A549 treated with AZD2906 at 1 μM for 4 hours (cell line): ENCODE data around the gene TBC1D20. TPM values are rescaled to one million over a fixed set of nuclear protein-coding genes. Genes with fewer than 3 reads are reported as not detected.

Experiments used
- total RNA-seq: library from RNA; stranded (reverse); fragments of 200-300 nt; extraction: Qiagen RNA extraction; gene quantifications from 5 replicates; pipeline ENCODE4 v1.2.3, GENCODE V29; 2022

Gene TBC1D20
- total RNA-seq, result 31.1 to 34.6 TPM (median 32.7 TPM) in 5 replicates

GRCh38 chr20:462199-462991 is at the start of gene TBC1D20:
Gene TBC1D20, minus strand, starts transcription at chr20:462533. Its CDS starts 128 bp downstream, at chr20:462405.

DNA sequence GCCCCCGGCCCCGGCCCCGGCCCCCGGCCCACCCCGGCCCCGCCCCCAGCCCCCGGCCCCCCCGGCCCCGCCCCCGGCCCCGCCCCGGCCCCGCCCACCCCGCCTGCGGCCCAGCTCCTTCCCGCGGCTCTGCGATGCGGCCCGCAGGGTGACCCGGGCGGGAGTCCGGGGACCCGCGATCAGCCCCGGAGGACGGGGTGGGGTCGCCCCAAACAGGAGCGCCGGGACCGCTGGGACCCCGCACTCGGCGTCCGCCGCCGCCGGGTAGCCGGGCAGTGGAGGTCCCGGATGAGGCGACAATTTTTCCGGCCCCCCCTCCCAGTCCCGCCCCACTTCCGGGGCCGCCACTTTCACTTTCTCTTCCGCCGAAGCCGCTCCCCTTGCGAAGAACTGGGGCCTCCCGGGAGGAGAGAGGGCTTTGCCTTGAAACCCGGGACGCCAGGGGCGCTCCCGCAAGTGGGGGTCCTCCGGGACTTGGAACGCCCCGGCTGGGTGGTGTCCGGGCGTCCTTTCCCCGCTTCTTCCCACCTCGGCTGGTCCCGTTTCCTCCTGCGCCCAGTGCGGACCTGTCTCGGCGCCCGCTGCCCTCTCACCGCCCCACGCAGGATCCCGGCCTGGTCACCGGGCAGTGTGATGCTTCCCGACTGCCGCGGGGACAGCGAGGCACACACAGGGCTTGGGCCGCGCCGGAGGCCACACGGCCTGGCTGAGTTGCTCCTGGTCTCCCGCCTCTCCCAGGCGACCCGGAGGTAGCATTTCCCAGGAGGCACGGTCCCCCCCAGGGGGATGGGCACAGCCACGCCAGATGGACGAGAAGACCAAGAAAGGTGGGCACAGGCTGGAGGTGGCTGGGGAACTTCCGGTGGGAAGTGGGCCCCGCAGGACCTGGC is 54.1 kb downstream of the TBC1D20 start, which contains the start of gene RBCK1:
Gene RBCK1, plus strand, starts transcription at position 347 of the 890 bp plus-strand sequence. Its CDS starts 459 bp downstream, at position 806.

Other genes with a start within 250 kb of the TBC1D20 start
- gene DEFB129, start 235.3 kb downstream of the TBC1D20 start, total RNA-seq, result not detected in 5 replicates
- not detected in 5 replicates for gene DEFB132, start 204.8 kb downstream of the TBC1D20 start, total RNA-seq
- 10.4 to 11.1 TPM (median 10.9 TPM) in 5 replicates for gene C20orf96, start 171.8 kb downstream of the TBC1D20 start, total RNA-seq
- gene ZCCHC3, start 165.0 kb downstream of the TBC1D20 start, total RNA-seq, result 17.7 to 22.9 TPM (median 21.2 TPM) in 5 replicates
- 18.6 to 27.9 TPM (median 25.6 TPM) in 5 replicates for gene SOX12, start 137.0 kb downstream of the TBC1D20 start, total RNA-seq
- 56.3 to 65.1 TPM (median 62.8 TPM) in 5 replicates for gene NRSN2, start 115.4 kb downstream of the TBC1D20 start, total RNA-seq
- gene TRIB3, start 81.8 kb downstream of the TBC1D20 start, total RNA-seq, result 55.9 to 71.0 TPM (median 65.5 TPM) in 5 replicates
- 108 to 152 TPM (median 145 TPM) in 5 replicates for gene RBCK1, start 54.2 kb downstream of the TBC1D20 start, total RNA-seq
- gene CSNK2A1, start 81.3 kb upstream of the TBC1D20 start, total RNA-seq, result 125 to 154 TPM (median 141 TPM) in 5 replicates
- not detected in 5 replicates for gene TCF15, start 147.8 kb upstream of the TBC1D20 start, total RNA-seq
- 158 to 200 TPM (median 174 TPM) in 5 replicates for gene SRXN1, start 190.7 kb upstream of the TBC1D20 start, total RNA-seq
- 0.02 TPM in 1 of 5 replicates, not detected in the others for gene SCRT2, start 213.3 kb upstream of the TBC1D20 start, total RNA-seq